AG04450 (cell line): ENCODE results near the gene WDFY1. TPM values are rescaled to one million over a fixed set of nuclear protein-coding genes. Genes with fewer than 3 reads are reported as not detected.

Source experiments
- CTCF ChIA-PET: fragments of 300-600, 350-600 bp; formaldehyde crosslinking; extraction: SDS; loops from one replicate; lab custom pipeline; 2022; ENCODE audit warnings: antibody characterized with exemption, inconsistent platforms; lab: Charles Lee
- POLR2A ChIA-PET: fragments of 350-600 bp; formaldehyde crosslinking; extraction: SDS; loops from one replicate; lab custom pipeline; 2021; ENCODE audit warnings: antibody characterized with exemption, inconsistent platforms; lab: Yijun Ruan, JAX
- DNase-seq: peaks from one replicate; pipeline ENCODE4 v3.0.0-alpha.2; 2011; ENCODE audit warnings: low read depth, low spot score
- H3K27ac ChIP-seq: one replicate; pipeline ENCODE4 v1.5.1; 2012; ENCODE audit warnings: low read depth, low read length, control low read depth
- H3K27me3 ChIP-seq: one replicate; pipeline ENCODE4 v1.6.0; 2012; ENCODE audit warnings: low read length; ENCODE audit not compliant: control insufficient read depth, insufficient read depth
- H3K4me3 ChIP-seq: 2 replicates; pipeline ENCODE4 v1.5.1; 2011; ENCODE audit warnings: mild to moderate bottlenecking, low read depth, low read length, control low read depth
- H3K9me3 ChIP-seq: 2 replicates; pipeline ENCODE4 v1.5.1; 2012; ENCODE audit warnings: low read length; ENCODE audit not compliant: control insufficient read depth, insufficient read depth
- polyA plus RNA-seq: library from polyadenylated mRNA; depleted of rRNA; stranded (reverse); fragments of >200 nt; gene quantifications from 2 replicates; pipeline ENCODE4 v1.2.3, GENCODE V29; 2011; rRNA removed
- TF ChIP-seq, protein P1 (sequence below): IDR thresholded peaks from 2 replicates; pipeline ENCODE4 v1.5.1; 2011; ENCODE audit warnings: low read depth, low read length, control low read depth, inconsistent platforms

WDFY1 gene
- polyA plus RNA-seq, 1 experiment, result 74.8 TPM

GRCh38 chr2:223832241-223832903, 112.8 kb downstream of the WDFY1 start:
- Histone ChIP-seq H3K9me3 (no peaks in the 10 kb centered on the region), H3K27me3 (no peaks in the 10 kb centered on the region), H3K27ac (no peak overlapping the region), H3K4me3 (no peak overlapping the region)
- ChIA-PET CTCF (no interaction called here), POLR2A (no interaction called here)
- DNase-seq, result no peak
- TF ChIP-seq, protein P1, sequence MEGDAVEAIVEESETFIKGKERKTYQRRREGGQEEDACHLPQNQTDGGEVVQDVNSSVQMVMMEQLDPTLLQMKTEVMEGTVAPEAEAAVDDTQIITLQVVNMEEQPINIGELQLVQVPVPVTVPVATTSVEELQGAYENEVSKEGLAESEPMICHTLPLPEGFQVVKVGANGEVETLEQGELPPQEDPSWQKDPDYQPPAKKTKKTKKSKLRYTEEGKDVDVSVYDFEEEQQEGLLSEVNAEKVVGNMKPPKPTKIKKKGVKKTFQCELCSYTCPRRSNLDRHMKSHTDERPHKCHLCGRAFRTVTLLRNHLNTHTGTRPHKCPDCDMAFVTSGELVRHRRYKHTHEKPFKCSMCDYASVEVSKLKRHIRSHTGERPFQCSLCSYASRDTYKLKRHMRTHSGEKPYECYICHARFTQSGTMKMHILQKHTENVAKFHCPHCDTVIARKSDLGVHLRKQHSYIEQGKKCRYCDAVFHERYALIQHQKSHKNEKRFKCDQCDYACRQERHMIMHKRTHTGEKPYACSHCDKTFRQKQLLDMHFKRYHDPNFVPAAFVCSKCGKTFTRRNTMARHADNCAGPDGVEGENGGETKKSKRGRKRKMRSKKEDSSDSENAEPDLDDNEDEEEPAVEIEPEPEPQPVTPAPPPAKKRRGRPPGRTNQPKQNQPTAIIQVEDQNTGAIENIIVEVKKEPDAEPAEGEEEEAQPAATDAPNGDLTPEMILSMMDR, result no peak

GRCh38 chr2:223829128-223829527, 116.0 kb downstream of the WDFY1 start:
- TF ChIP-seq, protein P1, result no peak
- ChIA-PET CTCF (no interaction called here), POLR2A (no interaction called here)
- no peak overlapping the region for H3K27ac ChIP-seq
- no peaks in the 10 kb centered on the region for H3K9me3 ChIP-seq
- H3K27me3 ChIP-seq, result no peaks in the 10 kb centered on the region
- DNase-seq, result no peak
- no peak overlapping the region for H3K4me3 ChIP-seq

- DNase-seq, result no peak
- TF ChIP-seq, protein P1, result no peak
- CTCF ChIA-PET, result no interaction called here
- H3K4me3 ChIP-seq, result no peak overlapping the region
- no peaks in the 10 kb centered on the region for H3K9me3 ChIP-seq
- no peaks in the 10 kb centered on the region for H3K27me3 ChIP-seq
- POLR2A ChIA-PET, result interaction anchor here (0.7 kb wide), 1 partner anchor 398 kb away, joined by 7 read pairs; no protein-coding TSS in a partner anchor
- H3K27ac ChIP-seq, result no peak overlapping the region
These were observed 116.8 kb downstream of the WDFY1 start for GRCh38 chr2:223828314-223828713.

DNA sequence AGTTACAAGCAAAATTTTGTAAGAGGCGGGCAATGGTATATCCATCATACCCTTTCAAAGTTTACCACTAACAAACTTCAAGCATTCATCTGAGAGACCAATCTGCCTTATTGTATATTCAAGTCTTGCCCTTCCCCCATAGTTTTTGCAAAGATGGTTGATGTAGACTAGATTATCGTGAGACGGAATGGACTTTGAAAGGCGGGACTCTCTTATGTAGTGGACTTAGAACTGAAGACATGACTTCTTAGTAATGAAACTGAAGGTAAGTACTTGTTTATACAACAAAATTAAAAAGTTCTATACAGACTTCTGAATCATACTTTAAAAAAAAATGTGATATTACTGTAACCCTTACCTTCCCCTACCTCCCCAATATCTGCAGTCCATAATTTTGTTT, 118.1 kb downstream of the WDFY1 start:
- CTCF ChIA-PET, result no interaction called here
- no peaks in the 10 kb centered on the region for H3K9me3 ChIP-seq
- no peak overlapping the region for H3K27ac ChIP-seq
- H3K4me3 ChIP-seq, result no peak overlapping the region
- DNase-seq, result no peak
- TF ChIP-seq, protein P1, result no peak
- no peaks in the 10 kb centered on the region for H3K27me3 ChIP-seq
- POLR2A ChIA-PET, result no interaction called here

Other genes with a start within 250 kb of the WDFY1 start
- 2.3 and 2.9 TPM in 2 replicates for gene AP1S3, start 107.8 kb downstream of the WDFY1 start, polyA plus RNA-seq
- gene MRPL44, start 12.1 kb upstream of the WDFY1 start, polyA plus RNA-seq, result 22.0 and 24.3 TPM in 2 replicates
- 24.0 and 32.0 TPM in 2 replicates for gene SERPINE2, start 94.0 kb upstream of the WDFY1 start, polyA plus RNA-seq